HepG2 (cell line): Measurements from ENCODE around the gene PLEKHD1.
A peak's percentile ranks its signal among the peaks of the same experiment; 100 is the strongest.

Source experiments
- CTCF ChIP-seq: sonication (generic); formaldehyde crosslinking; IDR thresholded peaks from 2 replicates; pipeline ENCODE4 v1.5.0; 2020; ENCODE audit warnings: mild to moderate bottlenecking, missing genetic modification reagents, moderate library complexity
- FOSL1 ChIP-seq: sonication (generic); formaldehyde crosslinking; IDR thresholded peaks from 2 replicates; pipeline ENCODE4 v1.9.0; 2021; ENCODE audit warnings: missing genetic modification reagents, borderline replicate concordance
- GZF1 ChIP-seq: sonication (generic); formaldehyde crosslinking; IDR thresholded peaks from 2 replicates; pipeline ENCODE4 v1.5.1; 2020; ENCODE audit warnings: mild to moderate bottlenecking, missing genetic modification reagents
- HNF4G ChIP-seq, 2 experiments: sonication (generic) in 1 of 2; formaldehyde crosslinking in 1 of 2; IDR thresholded peaks; 2 replicates each; pipeline versions ENCODE4 v1.4.0 to v1.6.1; 2011 to 2020; ENCODE audit warnings: borderline replicate concordance in 2 of 2, low read depth in 2 of 2, mild to moderate bottlenecking in 2 of 2, low read length in 1 of 2, missing genetic modification reagents in 1 of 2, moderate library complexity in 1 of 2
- KLF9 ChIP-seq: IDR thresholded peaks from 2 replicates; pipeline ENCODE4 v1.6.1; 2016; ENCODE audit warnings: low read depth
- MTA1 ChIP-seq: sonication (generic); formaldehyde crosslinking; IDR thresholded peaks from 2 replicates; pipeline ENCODE4 v1.4.0; 2020; ENCODE audit warnings: missing genetic modification reagents, mild to moderate bottlenecking, borderline replicate concordance
- RFX5 ChIP-seq: IDR thresholded peaks from 2 replicates; pipeline ENCODE4 v1.6.1; 2011; ENCODE audit warnings: low read depth, low read length, improper control_type of control experiment
- THAP9 ChIP-seq: sonication (generic); formaldehyde crosslinking; IDR thresholded peaks from 2 replicates; pipeline ENCODE4; 2020; ENCODE audit warnings: missing genetic modification reagents, mild to moderate bottlenecking, borderline replicate concordance
- ZBTB4 ChIP-seq: sonication (generic); formaldehyde crosslinking; IDR thresholded peaks from 2 replicates; pipeline ENCODE4 v1.4.0; 2020; ENCODE audit warnings: missing genetic modification reagents, mild to moderate bottlenecking, borderline replicate concordance
- ZFP36L2 ChIP-seq: sonication (generic); formaldehyde crosslinking; IDR thresholded peaks from 2 replicates; pipeline ENCODE4 v1.4.0; 2020; ENCODE audit warnings: missing genetic modification reagents
- ZNF34 ChIP-seq: sonication (generic); formaldehyde crosslinking; IDR thresholded peaks from 2 replicates; pipeline ENCODE4 v1.4.0; 2020; ENCODE audit warnings: mild to moderate bottlenecking, missing genetic modification reagents, borderline replicate concordance
- ZNF382 ChIP-seq: sonication (generic); formaldehyde crosslinking; IDR thresholded peaks from 2 replicates; pipeline ENCODE4 v1.5.0; 2020; ENCODE audit warnings: missing genetic modification reagents, mild to moderate bottlenecking, borderline replicate concordance
- ZNF44 ChIP-seq: sonication (generic); formaldehyde crosslinking; IDR thresholded peaks from 2 replicates; pipeline ENCODE4 v1.5.1; 2020; ENCODE audit warnings: mild to moderate bottlenecking, missing genetic modification reagents
- ZSCAN31 ChIP-seq: sonication (generic); formaldehyde crosslinking; IDR thresholded peaks from 2 replicates; pipeline ENCODE4 v1.5.0; 2020; ENCODE audit warnings: low read depth, mild to moderate bottlenecking, missing genetic modification reagents

- no peak for TF ChIP-seq MTA1 (CRISPR knock-in tag)
- TF ChIP-seq KLF9 (CRISPR knock-in tag), result no peak
- TF ChIP-seq ZNF382 (CRISPR knock-in tag), result no peak
- TF ChIP-seq ZFP36L2 (CRISPR knock-in tag), result no peak
- no peak for TF ChIP-seq ZSCAN31
- no peak for TF ChIP-seq GZF1
- no peak for TF ChIP-seq HNF4G (IDR thresholded peaks at IDR 0.05; ENCODE audit: borderline replicate concordance, low read depth, low read length)
- TF ChIP-seq HNF4G (CRISPR knock-in tag; IDR thresholded peaks at IDR 0.05; ENCODE audit: borderline replicate concordance, low read depth), result no peak
- peak; percentile 40 for TF ChIP-seq CTCF (CRISPR knock-in tag)
- TF ChIP-seq ZNF34 (CRISPR knock-in tag), result no peak
- no peak for TF ChIP-seq ZNF44 (CRISPR knock-in tag)
- no peak for TF ChIP-seq ZBTB4 (CRISPR knock-in tag)
- no peak for TF ChIP-seq FOSL1
- TF ChIP-seq THAP9 (CRISPR knock-in tag), result no peak
- no peak for TF ChIP-seq RFX5
Measured at GRCh38 chr14:69475194-69475818, 9.2 kb upstream of the PLEKHD1 start.
